ENCODE measurements around the gene NETO1. TPM values are rescaled to one million over a fixed set of nuclear protein-coding genes. Genes with fewer than 3 reads are reported as not detected.

Gene NETO1
- polyA plus RNA-seq, 1 experiment = 2.7 TPM

- ChIA-PET POLR2A (no interaction called here), CTCF (no interaction called here)
- no peaks in the 10 kb centered on the region for H3K27me3 ChIP-seq (ENCODE audit: control insufficient read depth, insufficient read depth, low read length)
- no peaks in the 10 kb centered on the region for H3K36me3 ChIP-seq (ENCODE audit: control insufficient read depth, insufficient read depth, low read length)
- TF ChIP-seq CTCF (IDR thresholded peaks at IDR 0.05; ENCODE audit: insufficient read depth, low read depth, low read length) = no peak
- H3K4me3 ChIP-seq (ENCODE audit: low read depth, low read length) = no peak overlapping the region
- DNase-seq (ENCODE audit: low read depth) = no peak
Measured at GRCh38 chr18:72830109-72830508, 37.7 kb downstream of the NETO1 start.

GRCh38 chr18:72828601-72829000 is 39.2 kb downstream of the NETO1 start:
- CTCF ChIA-PET = no interaction called here
- Histone ChIP-seq H3K36me3 (ENCODE audit: control insufficient read depth, insufficient read depth, low read length) (no peaks in the 10 kb centered on the region), H3K27me3 (ENCODE audit: control insufficient read depth, insufficient read depth, low read length) (no peaks in the 10 kb centered on the region), H3K4me3 (ENCODE audit: low read depth, low read length) (no peak overlapping the region)
- POLR2A ChIA-PET = no interaction called here
- TF ChIP-seq CTCF (IDR thresholded peaks at IDR 0.05; ENCODE audit: insufficient read depth, low read depth, low read length) = no peak
- DNase-seq (ENCODE audit: low read depth) = no peak

GRCh38 chr18:72826736-72827135 is 41.1 kb downstream of the NETO1 start:
- no peak for DNase-seq (ENCODE audit: low read depth)
- H3K36me3 ChIP-seq (ENCODE audit: control insufficient read depth, insufficient read depth, low read length) = no peaks in the 10 kb centered on the region
- no peak overlapping the region for H3K4me3 ChIP-seq (ENCODE audit: low read depth, low read length)
- ChIA-PET CTCF (no interaction called here), POLR2A (no interaction called here)
- no peak for TF ChIP-seq CTCF (IDR thresholded peaks at IDR 0.05; ENCODE audit: insufficient read depth, low read depth, low read length)
- no peaks in the 10 kb centered on the region for H3K27me3 ChIP-seq (ENCODE audit: control insufficient read depth, insufficient read depth, low read length)

- DNase-seq (ENCODE audit: low read depth) = no peak
- Histone ChIP-seq H3K36me3 (ENCODE audit: control insufficient read depth, insufficient read depth, low read length) (no peaks in the 10 kb centered on the region), H3K4me3 (ENCODE audit: low read depth, low read length) (no peak overlapping the region), H3K27me3 (ENCODE audit: control insufficient read depth, insufficient read depth, low read length) (no peaks in the 10 kb centered on the region)
- ChIA-PET CTCF (interaction anchor here (0.8 kb wide), 1 partner anchor 13 kb away, joined by 3 read pairs; no protein-coding TSS in a partner anchor), POLR2A (no interaction called here)
- no peak for TF ChIP-seq CTCF (IDR thresholded peaks at IDR 0.05; ENCODE audit: insufficient read depth, low read depth, low read length)
Measured at GRCh38 chr18:72823345-72823744, 44.4 kb downstream of the NETO1 start.

DNA sequence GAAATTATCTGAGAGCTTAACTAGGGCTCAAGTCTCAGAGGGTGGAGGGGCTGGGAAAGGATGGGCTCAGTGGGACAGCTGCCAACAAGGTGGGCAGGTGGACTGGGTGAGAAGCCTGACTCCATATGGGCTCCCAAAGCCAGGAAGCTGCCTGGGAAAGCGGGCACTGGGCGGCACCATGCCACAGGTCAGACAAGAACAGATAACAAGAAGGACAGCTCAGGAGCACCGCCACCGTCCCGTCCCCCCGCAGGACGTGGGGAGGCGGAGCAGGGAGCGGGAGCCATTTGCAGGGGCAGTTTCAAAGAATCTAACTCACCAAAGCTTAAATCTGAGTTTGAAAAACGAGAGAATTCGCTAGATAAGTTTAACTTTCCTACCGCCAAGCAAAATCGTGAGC is 45.6 kb downstream of the NETO1 start:
- CTCF ChIA-PET = interaction anchor here (0.9 kb wide), 1 partner anchor 10 kb away, joined by 3 read pairs; no protein-coding TSS in a partner anchor

More for the DNA sequence above, 45.6 kb downstream of the NETO1 start:
- Histone ChIP-seq H3K36me3 (ENCODE audit: control insufficient read depth, insufficient read depth, low read length) (no peaks in the 10 kb centered on the region), H3K27me3 (ENCODE audit: control insufficient read depth, insufficient read depth, low read length) (no peaks in the 10 kb centered on the region), H3K4me3 (ENCODE audit: low read depth, low read length) (no peak overlapping the region)
- no peak for TF ChIP-seq CTCF (IDR thresholded peaks at IDR 0.05; ENCODE audit: insufficient read depth, low read depth, low read length)
- POLR2A ChIA-PET = no interaction called here
- DNase-seq (ENCODE audit: low read depth) = no peak

All from BJ (cell line).